GM12878 (cell line): Measurements from ENCODE around the gene PTPRN2.

Experiments
- CREM ChIP-seq: IDR thresholded peaks from 2 replicates; pipeline ENCODE4 v1.6.1; 2014; ENCODE audit warnings: antibody characterized with exemption, low read depth
- CTCF ChIP-seq, 3 experiments: IDR thresholded peaks in 2 of 3; conservative IDR thresholded peaks in 1 of 3; 2 replicates each; pipeline ENCODE4 v1.5.1; 2011; ENCODE audit warnings: low read depth in 3 of 3, low read length in 3 of 3, mild to moderate bottlenecking in 3 of 3, control low read depth in 2 of 3, moderate library complexity in 2 of 3, inconsistent platforms in 1 of 3, mixed read lengths in 1 of 3; ENCODE audit not compliant: control insufficient read depth in 2 of 3, insufficient read depth in 1 of 3; ENCODE audit errors: extremely low read depth in 1 of 3
- E2F4 ChIP-seq: IDR thresholded peaks from 2 replicates; pipeline ENCODE4 v1.6.1; 2012; ENCODE audit warnings: low read depth, low read length, improper control_type of control experiment
- EP300 ChIP-seq, 2 experiments: fragments of 150-350 bp in 1 of 2; IDR thresholded peaks; 2 replicates each; pipeline ENCODE4 v1.6.1; 2011 to 2012; ENCODE audit warnings: low read depth in 2 of 2, low read length in 2 of 2, borderline replicate concordance in 1 of 2, improper control_type of control experiment in 1 of 2, inconsistent platforms in 1 of 2; ENCODE audit not compliant: control insufficient read depth in 1 of 2
- TF ChIP-seq, protein P1 (sequence below): fragments of 450-650 bp; IDR thresholded peaks from 2 replicates; pipeline ENCODE4 v1.6.1; 2016; ENCODE audit warnings: mild to moderate bottlenecking, moderate library complexity, borderline replicate concordance

GRCh38 chr7:158037211-158037610, 550.4 kb downstream of the PTPRN2 start:
- TF ChIP-seq CTCF (IDR thresholded peaks at IDR 0.05 in 2 of 3, conservative IDR thresholded peaks at IDR 0.05 in 1 of 3; ENCODE audit: control insufficient read depth in 2 of 3, extremely low read depth in 1 of 3, insufficient read depth in 1 of 3, low read depth in 3 of 3, low read length in 3 of 3): no peak
- TF ChIP-seq CREM: no peak
- no peak for TF ChIP-seq E2F4
- TF ChIP-seq, protein P1, sequence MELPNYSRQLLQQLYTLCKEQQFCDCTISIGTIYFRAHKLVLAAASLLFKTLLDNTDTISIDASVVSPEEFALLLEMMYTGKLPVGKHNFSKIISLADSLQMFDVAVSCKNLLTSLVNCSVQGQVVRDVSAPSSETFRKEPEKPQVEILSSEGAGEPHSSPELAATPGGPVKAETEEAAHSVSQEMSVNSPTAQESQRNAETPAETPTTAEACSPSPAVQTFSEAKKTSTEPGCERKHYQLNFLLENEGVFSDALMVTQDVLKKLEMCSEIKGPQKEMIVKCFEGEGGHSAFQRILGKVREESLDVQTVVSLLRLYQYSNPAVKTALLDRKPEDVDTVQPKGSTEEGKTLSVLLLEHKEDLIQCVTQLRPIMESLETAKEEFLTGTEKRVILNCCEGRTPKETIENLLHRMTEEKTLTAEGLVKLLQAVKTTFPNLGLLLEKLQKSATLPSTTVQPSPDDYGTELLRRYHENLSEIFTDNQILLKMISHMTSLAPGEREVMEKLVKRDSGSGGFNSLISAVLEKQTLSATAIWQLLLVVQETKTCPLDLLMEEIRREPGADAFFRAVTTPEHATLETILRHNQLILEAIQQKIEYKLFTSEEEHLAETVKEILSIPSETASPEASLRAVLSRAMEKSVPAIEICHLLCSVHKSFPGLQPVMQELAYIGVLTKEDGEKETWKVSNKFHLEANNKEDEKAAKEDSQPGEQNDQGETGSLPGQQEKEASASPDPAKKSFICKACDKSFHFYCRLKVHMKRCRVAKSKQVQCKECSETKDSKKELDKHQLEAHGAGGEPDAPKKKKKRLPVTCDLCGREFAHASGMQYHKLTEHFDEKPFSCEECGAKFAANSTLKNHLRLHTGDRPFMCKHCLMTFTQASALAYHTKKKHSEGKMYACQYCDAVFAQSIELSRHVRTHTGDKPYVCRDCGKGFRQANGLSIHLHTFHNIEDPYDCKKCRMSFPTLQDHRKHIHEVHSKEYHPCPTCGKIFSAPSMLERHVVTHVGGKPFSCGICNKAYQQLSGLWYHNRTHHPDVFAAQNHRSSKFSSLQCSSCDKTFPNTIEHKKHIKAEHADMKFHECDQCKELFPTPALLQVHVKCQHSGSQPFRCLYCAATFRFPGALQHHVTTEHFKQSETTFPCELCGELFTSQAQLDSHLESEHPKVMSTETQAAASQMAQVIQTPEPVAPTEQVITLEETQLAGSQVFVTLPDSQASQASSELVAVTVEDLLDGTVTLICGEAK: no peak
- TF ChIP-seq EP300 (IDR thresholded peaks at IDR 0.05; ENCODE audit: borderline replicate concordance in 1 of 2, control insufficient read depth in 1 of 2, low read depth in 2 of 2, low read length in 2 of 2): no peak
